Measurements from ENCODE around the gene NCOA6.
"Not testable (repeated sequence)": the region's sequence is repeated elsewhere in the genome, so short reads cannot be mapped to it uniquely, and the experiment has no call there.

NCOA6 gene

DNA sequence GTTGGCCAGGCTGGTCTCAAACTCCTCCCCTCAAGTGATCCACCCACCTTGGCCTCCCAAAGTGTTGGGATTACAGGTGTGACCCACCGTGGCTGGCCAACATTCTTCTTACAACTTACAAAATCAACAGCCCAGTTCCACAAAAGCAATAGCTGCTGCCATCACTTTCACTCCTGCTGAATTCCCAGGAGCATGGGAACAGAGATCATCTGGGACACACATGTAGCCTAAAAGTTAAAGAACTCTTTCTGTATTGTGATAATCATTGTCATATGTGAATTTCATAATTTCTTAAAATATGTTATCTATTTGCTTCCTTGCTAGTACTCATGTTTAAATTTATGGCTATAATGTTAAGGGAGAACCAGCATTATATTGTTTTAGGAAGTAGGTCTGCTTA is 51.7 kb downstream of the NCOA6 start:
- no peak for DNase-seq

DNA sequence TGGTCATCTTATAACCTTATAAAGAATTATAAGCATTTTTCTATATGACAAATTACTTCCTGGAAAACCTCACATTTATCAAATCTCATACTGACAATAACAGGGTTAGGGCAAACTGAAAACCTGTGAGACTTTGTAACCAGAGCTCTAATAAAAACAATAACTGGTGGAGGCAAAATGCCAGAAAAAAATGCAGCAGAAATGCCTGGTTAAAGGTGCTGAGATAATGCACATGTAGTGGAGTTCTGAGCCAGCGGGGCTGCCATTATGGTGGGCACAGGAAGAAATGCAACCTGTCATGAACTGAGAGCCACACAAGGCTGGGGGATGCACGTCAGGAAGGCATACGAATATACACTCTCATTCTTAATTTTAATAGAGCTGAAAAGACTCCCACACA is 53.0 kb downstream of the NCOA6 start:
- DNase-seq, result no peak

DNA sequence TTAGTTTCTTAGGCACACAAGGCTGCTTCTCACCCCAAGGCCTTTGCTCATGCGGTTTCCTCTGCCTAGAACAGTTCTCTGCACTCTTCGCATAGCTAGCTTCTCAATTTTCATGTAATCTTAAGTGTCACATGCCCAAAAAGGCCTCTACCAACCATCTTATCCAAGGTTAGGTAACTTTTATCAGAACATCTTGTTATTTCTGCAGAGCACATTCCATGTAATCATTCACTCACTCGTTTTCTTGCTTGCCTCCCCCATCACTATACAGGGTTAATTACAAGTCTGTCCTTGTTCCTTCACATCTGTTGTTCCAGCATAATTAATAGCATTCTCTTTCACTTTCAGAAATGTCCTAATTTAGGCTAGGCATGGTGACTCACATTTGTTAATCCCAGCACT is 53.8 kb downstream of the NCOA6 start:
- no peak for DNase-seq

DNA sequence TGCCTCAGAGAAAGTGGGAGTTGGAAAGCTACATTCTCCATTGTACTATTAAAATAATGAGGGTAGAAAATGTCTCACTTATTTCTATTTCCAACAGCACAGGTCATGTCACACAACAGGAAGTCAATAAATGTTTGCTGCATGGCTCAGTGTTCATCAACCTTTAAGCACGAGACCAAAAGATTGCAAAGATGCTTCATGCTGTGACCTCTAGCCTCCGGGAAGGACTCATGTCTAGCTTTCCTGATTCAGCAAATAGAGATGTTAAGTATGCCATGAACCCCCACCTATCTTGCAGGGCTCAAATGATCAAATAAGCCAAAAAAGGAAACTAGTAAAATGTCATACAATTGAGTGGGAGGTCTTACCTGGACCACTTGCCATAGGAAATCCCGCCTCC is 57.4 kb downstream of the NCOA6 start:
- DNase-seq, result no peak

DNA sequence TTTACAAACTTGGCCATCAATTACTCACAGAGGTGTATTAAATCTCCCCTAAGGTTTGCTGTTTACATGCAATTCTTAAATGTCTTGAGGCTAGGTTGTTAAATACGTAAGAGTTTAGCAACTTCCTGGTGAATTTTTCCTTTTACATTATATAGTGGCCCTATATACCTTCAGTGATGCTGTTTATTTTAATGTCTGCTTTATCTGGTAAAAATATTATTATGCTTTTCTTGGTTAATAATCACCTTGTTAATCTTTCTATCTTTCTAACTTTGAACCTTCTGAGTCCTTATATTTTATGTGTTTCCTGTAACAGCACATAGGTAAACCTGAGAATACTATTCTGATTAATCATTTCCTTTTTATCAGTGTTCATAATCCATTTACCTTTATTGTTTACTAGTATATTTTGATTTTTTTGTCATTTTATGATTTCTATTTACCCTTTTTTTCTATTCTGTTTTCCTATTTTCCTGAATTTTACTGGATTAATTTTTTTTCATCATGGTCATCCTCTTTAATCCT is 63.4 kb downstream of the NCOA6 start:
- no peak for DNase-seq

- DNase-seq, result no peak
Observed at GRCh38 chr20:34755367-34755766, 70.1 kb downstream of the NCOA6 start.

DNA sequence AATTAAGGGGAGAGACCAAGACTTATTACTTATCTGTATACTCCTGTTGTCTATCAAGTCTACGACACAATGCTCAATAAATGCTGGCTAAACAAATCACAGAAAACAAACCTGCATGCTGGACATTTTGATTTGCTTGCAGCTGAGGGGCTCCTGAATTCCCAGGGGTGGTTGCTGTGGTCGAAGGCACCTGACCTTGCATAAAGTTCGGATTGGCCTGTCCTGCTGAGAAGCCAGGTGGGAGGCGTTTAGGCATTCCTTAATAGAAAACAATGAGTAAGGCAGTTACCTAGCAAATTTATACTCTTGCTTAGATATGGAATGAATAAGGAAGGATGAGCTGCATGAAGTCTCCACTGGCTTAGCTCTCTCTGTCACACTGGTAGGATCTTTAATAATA is 70.8 kb downstream of the NCOA6 start:
- no peak for DNase-seq

- no peak for DNase-seq
Observed at GRCh38 chr20:34753706-34754461, 71.6 kb downstream of the NCOA6 start.

GRCh38 chr20:34751453-34751852 is 74.0 kb downstream of the NCOA6 start:
- DNase-seq, result no peak

DNA sequence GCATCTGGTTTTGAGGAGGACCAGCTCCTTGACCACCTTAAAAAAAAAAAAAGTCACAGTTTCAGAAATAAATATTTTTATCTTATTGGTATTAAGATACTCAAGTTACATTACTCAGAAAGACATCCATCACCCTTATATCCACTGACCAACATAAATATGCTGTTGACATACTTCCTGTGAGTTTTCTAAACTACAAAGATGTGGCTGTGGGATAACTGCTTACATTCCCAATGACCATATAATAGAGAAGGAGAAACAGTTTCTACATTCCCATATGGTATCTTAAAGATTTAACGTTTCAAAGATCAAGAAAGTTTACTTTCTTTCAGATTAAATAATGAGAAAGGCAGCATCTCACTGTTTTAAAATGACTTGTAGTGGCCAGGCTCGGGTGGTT is 75.0 kb downstream of the NCOA6 start:
- DNase-seq, result no peak

DNA sequence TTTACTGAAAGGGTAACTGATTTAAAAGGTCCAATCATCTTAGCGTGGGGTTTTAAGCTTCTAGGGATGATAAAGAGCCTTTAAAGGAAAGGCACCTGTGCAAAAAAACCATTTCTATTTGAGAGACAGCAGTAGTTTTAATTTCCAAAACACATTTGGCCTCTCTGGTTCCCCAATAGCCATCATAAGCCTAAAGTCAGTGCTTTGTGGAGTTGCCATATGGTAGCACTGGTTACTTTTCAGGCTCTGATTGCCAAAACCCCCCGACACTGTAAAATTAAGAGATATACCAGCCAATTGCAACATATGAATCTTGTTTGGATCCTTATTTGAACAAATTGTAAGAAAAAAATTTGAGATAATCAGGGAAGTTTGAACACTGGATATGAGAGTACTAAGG is 76.7 kb downstream of the NCOA6 start:
- DNase-seq, result no peak

DNA sequence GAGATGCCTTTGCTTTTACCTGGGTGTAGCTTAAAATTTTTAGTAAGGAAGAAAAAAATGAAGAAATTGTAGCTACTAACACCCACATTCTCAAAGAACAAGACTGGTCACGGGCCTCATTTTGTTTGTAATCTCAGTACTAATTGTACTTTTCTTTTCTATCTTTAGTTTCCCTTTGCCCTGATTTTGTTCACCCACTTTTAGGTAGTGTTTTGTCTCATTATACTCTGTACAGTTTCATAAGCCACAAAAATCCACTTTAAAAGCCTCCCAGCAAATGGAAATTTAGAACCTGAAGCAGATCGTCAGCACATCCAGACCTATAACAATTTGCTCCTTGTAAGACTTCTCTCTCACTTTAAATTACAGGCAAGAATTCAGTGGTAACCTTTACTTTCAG is 78.0 kb downstream of the NCOA6 start:
- DNase-seq, result no peak

DNA sequence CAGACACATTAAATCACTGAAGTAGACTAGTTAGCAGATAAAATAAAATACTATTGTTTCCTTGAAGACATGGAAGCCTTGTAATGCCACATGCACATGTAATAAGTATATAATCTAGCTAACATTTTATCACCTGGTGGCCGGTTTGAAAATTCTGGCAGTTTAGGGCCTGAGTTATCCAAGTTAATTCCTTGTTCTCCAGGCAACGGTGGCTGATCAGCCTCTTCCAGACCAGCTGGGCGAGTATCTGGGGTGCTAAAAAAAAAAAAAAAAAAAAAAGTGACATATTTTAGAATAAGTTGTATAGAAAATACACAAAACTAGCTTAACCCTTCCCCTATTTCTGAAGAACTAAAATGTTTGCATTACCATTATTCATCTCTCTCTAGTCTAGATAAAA is 78.8 kb downstream of the NCOA6 start:
- DNase-seq, result no peak

DNA sequence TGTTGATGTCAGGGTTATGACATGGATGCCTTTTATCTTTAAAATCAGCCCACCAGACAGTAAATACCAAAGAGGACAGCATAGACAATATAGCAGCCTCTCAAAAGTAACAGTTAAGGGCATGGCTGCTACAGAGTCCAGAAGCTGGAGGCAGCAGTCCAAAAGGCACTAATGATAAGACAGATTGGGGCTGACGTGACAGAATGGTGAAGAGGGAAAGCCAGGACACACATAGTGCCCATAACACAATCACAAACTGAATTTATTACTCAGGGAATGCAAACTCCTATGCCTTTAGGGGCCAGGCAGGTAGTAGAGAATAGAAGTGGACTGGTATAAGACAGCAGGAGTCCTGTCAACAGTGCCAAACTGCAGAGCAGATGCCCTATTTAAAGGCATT is 80.6 kb downstream of the NCOA6 start:
- DNase-seq, result no peak

DNA sequence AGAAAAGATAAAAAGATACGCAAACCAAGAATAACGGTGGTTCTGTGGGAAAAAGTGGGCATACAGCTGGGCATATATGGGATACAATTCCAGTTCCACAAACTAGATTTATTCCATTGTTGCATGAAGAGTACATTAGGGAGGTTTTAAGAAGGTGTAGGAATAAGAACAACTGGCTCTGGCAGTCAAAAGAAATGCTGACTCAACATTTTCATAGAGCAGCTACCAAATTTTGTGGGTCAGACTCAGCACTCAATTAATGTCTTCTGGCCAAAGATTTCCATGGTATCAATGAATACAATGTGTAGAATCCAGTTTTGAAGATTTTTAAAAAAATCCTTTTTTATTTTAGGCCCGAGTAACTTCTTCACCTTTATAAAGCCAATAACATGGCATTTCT is 81.1 kb downstream of the NCOA6 start:
- no peak for DNase-seq

DNA sequence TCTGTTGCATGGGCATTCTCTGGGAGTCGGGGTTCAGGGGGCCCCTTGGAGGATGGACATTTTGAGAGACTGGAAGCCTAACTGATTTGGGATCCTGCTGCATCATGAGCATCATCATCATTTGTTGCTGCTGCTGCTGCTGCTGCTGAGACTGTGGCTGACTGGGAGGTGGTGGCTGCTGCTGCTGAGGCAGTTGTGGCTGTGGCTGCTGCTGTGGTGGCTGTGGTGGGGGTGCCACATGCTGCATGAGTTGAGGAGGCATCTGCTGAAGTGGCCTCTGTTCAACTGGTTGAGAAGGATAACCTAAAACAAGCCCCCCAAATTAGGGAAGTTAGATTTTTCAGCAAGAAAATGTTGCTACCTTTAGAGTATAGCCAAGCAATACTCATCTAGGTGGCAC is 82.4 kb downstream of the NCOA6 start:
- no peak for DNase-seq

GRCh38 chr20:34736106-34736735 is 89.2 kb downstream of the NCOA6 start:
- DNase-seq, result no peak

GRCh38 chr20:34732523-34732922 is 92.9 kb downstream of the NCOA6 start:
- no peak for DNase-seq

GRCh38 chr20:34729416-34729815 is 96.0 kb downstream of the NCOA6 start:
- DNase-seq, result no peak

- no peak for DNase-seq
Observed at GRCh38 chr20:34724172-34724571, 101.3 kb downstream of the NCOA6 start.

DNA sequence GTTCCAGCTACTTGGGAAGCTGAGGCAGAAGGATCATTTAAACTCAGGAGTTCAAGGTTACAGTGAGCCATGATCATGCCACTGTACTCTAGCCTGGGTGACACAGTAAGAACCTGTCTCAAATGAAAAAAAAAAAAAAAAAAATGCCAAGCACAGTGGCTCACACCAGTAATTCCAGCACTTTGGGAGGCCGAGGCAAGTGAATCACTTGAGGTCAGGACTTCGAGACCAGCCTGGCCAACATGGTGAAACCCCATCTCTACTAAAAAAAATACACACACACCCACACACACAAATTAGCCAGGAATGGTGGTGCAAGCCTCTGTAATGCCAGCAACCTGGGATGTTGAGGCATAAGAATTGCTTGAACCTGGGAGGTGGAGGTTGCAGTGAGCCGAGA is 102.9 kb downstream of the NCOA6 start:
- DNase-seq, result not testable (repeated sequence)

DNA sequence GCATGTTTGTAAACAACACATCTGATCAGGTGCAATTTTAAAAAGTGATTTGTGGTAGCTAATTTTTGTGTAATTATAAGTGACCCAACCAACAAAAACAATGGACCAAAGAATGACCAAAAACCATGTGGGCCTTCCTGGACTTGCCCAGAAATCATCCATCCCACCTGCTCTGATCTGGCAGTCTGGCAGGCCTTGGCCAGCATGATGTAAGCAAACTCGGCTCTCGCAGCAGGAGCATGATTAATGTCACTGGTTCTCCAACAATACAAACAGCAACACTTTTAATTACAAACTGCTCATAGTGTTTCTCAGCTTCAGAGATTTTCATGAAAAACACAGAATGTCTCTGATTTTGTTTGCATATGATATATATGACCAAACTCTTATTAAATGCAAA is 105.2 kb downstream of the NCOA6 start:
- peak; percentile 38 for DNase-seq

GRCh38 chr20:34719242-34720017 is 106.0 kb downstream of the NCOA6 start:
- DNase-seq, result not testable (repeated sequence)

All from NCI-H1417 treated with DMSO at 0.1 percent for 48 hours (cell line).